GM18861 (cell line): ENCODE results near the gene S100A16.

Experiments
- ATAC-seq: cut with Tn5 transposase; IDR thresholded peaks from one replicate; pipeline ENCODE4 v1.9.1; 2021; ENCODE audit not compliant: unreplicated experiment

S100A16 gene

GRCh38 chr1:153616144-153616916, 3.4 kb upstream of the S100A16 start, which contains the start of gene S100A14:
TSS of gene S100A14 (minus strand) at chr1:153616325. CDS start at chr1:153615858, 467 bp downstream.
- no peak for ATAC-seq

GRCh38 chr1:153615406-153615805, 2.5 kb upstream of the S100A16 start:
- no peak for ATAC-seq

- no peak for ATAC-seq
Measured at GRCh38 chr1:153614906-153615305, 2.0 kb upstream of the S100A16 start.

- no peak for ATAC-seq
Measured at GRCh38 chr1:153614189-153614900, 1.4 kb upstream of the S100A16 start.

GRCh38 chr1:153613406-153613805, 469 bp upstream of the S100A16 start:
- no peak for ATAC-seq

- ATAC-seq: no peak
Measured at GRCh38 chr1:153612111-153612754, 704 bp downstream of the S100A16 start.

- ATAC-seq: no peak
Measured at GRCh38 chr1:153611356-153611755, 1.6 kb downstream of the S100A16 start.

- ATAC-seq: no peak
Measured at GRCh38 chr1:153610811-153611301, 2.1 kb downstream of the S100A16 start.

GRCh38 chr1:153610334-153610733, 2.6 kb downstream of the S100A16 start:
- ATAC-seq: no peak

- no peak for ATAC-seq
Measured at GRCh38 chr1:153609585-153609907, 3.4 kb downstream of the S100A16 start.

GRCh38 chr1:153608742-153609584, 4.0 kb downstream of the S100A16 start:
- ATAC-seq: no peak

GRCh38 chr1:153608089-153608682, 4.8 kb downstream of the S100A16 start:
- ATAC-seq: no peak

GRCh38 chr1:153607381-153607780, 5.6 kb downstream of the S100A16 start:
- ATAC-seq: no peak

- no peak for ATAC-seq
Measured at GRCh38 chr1:153606194-153606593, 6.7 kb downstream of the S100A16 start.

- ATAC-seq: no peak
Measured at GRCh38 chr1:153602749-153603148, 10.2 kb downstream of the S100A16 start.

GRCh38 chr1:153599847-153600246, 13.1 kb downstream of the S100A16 start:
- ATAC-seq: no peak

GRCh38 chr1:153598309-153599172, 14.4 kb downstream of the S100A16 start:
- ATAC-seq: peak; percentile 98

GRCh38 chr1:153597206-153597605, 15.7 kb downstream of the S100A16 start:
- no peak for ATAC-seq

- no peak for ATAC-seq
Measured at GRCh38 chr1:153592748-153593147, 20.2 kb downstream of the S100A16 start.

GRCh38 chr1:153588482-153588881, 24.5 kb downstream of the S100A16 start:
- ATAC-seq: no peak
